Muscle of arm (tissue), 12 donors: ENCODE measurements around the gene RILPL1. TPM values are rescaled to one million over a fixed set of nuclear protein-coding genes. Genes with fewer than 3 reads are reported as not detected.
"Not testable (repeated sequence)": the region's sequence is repeated elsewhere in the genome, so short reads cannot be mapped to it uniquely, and the experiment has no call there.

Experiments used
- DNase-seq: peaks from one replicate; pipeline ENCODE4 v3.0.0-alpha.2; 2013
- polyA plus RNA-seq, 12 donors: library from polyadenylated mRNA; unstranded; fragments of 120-200 nt; gene quantifications; one replicate each; pipeline ENCODE4 v1.2.1, GENCODE V29; 2013; ENCODE audit not compliant: insufficient read length in 12 of 12

RILPL1 gene
- polyA plus RNA-seq, 12 donors = 18.6 to 109 (median 28.3) TPM

DNA sequence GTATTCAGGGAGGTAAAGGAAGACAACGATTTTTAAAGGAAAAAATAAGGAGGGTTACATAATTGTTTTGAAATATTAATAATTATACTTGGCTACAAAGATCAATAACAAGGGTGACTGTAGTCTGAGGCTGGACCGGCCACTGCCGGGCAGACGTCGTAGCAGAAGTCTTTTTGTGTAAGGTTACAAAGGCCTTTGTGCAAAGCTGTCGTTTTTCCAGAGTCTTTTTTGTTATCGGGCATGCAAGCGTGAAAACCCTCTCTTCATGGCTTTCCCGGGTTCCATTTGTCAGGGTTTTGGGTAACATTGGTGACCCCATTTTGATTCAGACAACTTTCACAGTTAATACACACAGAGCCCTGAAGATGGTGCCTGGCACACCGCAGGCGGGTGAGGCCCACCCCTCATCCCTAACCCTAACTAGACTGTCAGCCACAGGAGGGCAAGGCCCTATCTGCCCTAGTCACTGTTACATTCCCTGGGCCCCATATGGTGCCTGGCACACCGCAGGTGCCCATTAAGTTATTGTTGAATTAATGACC lies 31.3 kb downstream of the RILPL1 start:
- no peak for DNase-seq

DNA sequence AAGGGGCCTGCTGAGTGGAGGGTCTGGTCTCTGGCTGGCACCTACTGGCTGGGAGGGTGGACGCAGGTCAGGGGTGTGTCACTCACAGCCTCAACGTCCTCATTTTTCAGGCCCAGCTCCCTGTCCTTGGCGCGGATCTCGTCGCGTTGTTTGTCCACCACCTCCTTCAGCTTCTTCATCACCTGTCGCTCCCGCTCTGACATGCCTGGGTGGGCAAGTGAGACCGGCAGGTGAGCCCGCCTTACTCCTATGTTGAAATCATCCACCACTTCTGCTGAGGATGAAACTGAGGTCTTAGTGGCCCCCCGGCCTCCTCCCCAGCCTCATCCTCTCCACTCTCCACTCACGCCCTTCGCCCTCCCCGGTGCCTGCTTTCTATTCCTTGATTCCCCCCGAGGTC lies 34.2 kb downstream of the RILPL1 start:
- no peak for DNase-seq

DNA sequence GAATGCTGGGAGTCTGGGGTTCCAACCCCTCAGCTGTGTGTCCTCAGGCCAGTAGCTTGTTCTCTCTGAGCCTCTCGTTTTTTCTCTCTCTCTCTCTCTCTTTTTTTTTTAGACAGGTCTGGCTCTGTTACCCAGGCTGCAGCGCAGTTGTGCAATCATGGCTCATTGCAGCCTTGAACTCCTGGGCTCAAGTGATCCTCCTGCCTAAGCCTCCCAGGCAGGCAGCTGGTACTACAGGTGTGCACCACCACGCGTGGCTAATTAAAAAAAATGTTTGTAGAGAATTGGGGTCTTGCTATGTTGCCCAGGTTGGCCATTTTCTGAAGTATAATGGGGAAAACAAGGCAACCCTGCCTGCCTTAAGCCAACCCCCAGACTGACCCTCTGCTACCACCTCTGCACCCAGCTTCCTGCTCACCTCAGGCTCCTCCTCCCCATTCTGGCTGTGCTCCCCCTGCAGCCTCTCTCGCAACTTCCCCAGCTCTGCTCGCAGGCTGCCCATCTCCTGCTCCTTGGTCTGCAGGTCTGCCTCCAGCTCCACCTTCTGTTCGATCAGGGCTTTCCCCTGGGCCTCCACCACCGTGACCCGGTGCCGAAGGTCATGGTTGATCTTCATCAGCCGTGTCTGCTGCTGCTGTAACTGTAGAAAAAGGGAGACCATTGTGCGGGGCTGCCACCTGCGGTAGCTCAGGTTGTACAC lies 35.2 kb downstream of the RILPL1 start:
- DNase-seq = no peak

DNA sequence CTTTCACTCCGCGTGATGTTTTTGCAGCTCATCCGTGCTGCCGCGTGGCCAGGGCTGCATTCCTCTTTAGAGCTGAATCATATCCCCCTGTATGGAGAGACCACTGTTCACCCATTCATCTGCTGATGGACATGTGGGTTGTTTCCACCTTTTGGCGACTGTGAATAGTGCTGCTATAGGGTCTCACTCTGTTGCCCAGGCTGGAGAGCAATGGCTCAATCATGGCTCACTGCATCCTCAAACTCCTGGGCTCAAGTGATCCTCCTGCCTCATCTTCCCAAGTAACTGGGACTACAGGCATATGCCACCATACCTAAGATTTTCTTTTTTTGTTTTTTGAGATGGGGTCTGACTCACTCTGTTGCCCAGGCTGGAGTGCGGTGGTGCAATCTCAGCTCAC lies 36.5 kb downstream of the RILPL1 start:
- DNase-seq = no peak

DNA sequence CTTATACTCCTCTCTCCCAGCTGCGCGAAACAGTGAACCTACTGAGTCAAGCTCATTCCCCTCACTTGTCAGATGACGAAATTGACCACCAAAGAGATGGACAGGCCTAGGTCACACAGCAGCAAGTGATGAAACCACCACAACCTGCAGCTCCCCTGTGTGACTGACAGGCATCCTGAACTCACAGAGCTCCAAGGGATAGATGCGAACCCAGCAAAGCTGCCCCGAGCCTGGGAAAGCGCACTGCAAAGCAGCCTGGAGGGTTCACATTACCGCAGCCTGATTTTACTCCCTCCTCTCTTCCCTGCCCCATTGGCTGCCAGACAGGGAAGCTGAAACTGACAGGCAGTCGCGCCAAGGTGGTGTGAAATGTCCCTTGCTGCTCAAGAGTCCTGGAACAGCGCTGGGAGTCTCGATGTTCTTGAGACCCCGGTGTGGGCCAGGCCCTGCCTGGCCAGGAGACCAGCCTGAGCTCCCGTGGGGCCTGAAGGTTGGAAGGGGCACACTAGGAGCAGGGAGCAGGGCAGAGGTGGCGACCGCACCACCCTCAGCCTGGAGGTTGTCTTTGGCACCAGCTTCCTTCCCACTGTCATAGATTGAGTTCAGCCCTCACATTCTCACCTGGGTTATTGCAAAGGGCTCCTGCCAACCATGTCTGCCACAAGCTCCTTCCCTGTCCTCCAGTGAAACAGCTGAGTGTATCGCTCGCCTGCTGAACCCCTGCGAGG lies 39.2 kb downstream of the RILPL1 start:
- DNase-seq = no peak

DNA sequence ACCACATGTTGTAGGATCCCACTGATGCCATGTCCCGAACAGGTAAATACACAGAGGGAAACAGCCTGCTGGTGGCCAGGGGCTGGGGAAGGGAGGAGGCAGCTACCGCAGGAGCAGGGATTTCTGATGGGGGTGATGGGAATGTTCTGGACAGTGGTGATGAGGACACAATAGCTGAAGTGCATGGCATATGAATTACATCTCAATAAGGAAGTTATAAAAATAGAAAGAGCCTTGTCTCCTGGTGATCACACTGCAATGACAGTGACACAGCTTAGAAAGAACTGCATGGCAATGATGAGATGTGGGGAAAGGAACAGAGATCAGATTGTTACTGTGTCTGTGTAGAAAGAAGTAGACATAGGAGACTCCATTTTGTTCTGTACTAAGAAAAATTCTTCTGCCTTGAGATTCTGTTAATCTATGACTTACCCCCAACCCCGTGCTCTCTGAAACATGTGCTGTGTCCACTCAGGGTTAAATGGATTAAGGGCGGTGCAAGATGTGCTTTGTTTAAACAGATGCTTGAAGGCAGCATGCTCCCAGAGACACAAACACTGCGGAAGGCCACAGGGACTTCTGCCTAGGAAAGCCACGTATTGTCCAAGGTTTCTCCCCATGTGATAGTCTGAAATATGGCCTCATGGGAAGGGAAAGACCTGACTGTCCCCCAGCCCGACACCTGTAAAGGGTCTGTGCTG lies 41.0 kb downstream of the RILPL1 start:
- not testable (repeated sequence) for DNase-seq

DNA sequence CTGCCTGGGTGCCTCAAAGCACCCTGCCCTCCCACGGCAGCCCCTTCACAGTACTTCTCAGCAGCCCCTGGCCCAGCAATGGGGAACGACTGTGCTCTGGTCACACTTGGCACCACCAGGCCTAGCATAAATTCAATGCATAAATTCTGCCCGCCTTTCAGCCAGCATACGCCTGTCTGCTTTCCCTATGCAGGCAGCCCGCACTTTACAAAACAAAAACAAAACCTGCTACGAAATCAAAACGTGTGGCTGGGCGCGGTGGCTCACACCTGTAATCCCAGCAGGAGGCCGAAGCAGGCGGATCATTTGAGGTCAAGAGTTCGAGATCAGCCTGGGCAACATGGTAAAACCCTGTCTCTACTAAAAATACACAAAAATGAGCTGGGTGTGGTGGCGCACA lies 42.0 kb downstream of the RILPL1 start:
- no peak for DNase-seq

DNA sequence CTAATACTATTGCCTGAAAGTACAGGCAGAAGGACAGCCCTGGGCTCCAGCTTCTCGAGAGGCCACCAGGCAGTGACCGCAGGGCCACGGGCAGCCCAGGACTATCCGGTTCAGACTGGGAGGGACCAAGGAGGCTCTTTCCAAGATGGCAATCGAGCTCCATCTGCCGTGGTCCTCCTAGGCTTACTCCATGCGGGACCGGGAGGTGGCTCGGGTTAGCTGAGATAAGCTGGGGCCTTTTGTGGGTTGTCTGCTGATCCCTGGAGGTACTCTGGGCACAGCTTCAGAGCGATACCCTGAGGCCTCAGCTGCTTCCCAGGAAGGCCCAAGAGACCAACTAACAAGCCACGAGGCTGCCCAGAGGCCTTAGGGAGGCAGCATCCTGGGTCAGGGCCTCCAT lies 42.5 kb downstream of the RILPL1 start:
- DNase-seq = no peak

DNA sequence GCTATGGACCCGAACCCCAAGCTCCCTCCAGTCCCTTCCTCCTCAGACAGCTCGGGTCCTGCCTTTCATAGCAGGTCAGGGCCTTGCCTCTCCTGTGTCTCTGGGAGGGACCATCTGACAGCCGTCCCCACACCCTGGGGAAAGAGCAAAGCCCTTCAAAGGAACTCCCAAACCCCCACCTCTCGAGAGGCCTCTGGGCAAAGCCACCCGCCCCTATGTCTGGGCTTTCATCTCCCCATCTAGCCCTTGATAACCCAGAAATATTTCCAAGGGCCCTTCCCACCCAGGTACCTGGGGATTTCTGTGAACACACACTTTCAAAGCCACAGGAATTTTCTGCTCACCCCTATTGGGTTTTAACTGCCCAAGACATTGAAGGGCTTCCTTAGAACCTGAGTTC lies 43.4 kb downstream of the RILPL1 start:
- no peak for DNase-seq

DNA sequence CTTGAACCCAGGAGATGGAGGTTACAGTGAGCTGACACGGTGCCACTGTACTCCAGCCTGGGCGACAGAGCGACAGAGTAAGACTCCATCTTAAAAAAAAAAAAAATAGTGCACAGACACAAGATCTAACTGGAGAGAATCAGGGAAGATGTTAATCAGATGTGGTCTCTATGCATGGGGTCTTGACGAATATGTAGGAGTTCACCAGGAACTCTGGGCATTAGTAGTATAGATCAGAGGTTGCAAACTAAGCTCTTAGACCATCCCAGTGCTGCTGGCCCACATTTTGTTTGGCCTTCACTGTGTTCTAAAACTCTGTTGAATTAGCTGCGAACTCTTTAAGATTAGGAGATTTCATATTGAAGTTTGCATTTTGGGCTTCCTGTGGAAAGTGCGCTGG lies 43.9 kb downstream of the RILPL1 start:
- no peak for DNase-seq

DNA sequence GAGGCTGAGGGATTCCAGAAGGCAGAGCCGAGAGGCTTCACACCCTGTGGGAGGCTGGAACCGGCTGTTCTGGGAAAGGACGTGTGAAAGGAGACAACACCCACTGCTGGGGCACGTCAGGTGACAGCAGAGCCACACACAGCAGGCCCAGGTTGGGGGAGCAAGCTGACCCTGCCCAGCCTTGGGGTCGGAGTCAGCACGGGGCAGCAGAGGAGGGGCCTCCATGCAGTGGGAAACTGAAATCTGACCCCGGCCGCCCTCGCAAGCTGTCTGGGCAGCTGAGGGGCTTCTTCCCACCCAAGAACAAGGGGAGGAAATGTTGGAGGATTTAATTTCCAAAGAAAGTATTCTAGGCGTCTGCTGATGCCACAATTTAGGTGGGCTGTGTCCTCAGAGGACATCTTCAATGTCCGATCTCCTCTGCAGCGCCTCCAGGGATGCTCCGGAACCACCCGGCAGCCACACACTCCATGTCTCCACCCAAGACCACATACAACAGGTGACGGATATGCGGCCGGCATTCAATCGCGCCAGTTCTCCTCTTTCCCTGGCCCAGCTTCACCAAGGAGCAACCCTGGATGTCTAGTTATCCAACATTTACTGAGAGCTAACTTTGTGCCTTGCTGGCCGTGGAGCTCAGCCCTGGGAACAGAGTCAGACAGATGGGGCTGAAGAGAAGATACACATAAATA lies 44.8 kb downstream of the RILPL1 start:
- DNase-seq = no peak

DNA sequence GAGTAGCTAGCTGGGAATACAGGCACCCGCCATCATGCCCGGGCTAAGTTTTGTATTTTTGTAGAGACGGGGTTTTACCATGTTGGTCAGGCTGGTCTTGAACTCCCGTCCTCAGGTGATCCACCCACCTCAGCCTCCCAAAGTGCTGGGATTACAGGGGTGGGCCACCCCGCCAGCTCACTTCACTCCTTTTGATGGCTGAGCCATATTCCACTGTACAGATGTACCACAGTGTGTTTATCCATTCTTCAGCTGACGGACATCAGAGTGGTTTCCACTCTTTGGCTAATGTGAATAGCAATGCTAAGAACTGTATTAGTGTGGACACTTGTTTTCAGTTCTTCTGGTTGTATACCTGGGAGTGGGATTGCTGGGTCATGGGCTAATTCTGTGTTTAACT lies 46.1 kb downstream of the RILPL1 start:
- no peak for DNase-seq

DNA sequence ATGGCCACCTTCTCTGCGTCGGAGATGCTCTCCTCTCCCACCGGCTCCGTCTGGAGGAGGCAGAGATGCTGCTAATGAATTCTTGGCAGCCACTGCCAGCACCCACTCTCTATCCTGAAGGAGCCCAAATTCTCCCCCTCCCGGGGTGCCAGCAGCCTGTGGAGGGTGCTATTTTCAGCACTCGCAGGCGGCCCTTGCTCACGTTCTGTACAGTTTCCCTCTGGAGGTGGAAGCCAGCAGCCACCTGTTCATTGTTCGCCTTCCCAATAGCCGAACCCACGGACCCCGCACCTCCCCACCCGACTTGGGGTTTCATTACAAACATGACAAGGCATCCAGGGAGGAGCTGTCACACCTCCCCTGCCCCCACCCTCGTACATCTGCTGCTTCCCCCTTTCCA lies 47.8 kb downstream of the RILPL1 start:
- no peak for DNase-seq

DNA sequence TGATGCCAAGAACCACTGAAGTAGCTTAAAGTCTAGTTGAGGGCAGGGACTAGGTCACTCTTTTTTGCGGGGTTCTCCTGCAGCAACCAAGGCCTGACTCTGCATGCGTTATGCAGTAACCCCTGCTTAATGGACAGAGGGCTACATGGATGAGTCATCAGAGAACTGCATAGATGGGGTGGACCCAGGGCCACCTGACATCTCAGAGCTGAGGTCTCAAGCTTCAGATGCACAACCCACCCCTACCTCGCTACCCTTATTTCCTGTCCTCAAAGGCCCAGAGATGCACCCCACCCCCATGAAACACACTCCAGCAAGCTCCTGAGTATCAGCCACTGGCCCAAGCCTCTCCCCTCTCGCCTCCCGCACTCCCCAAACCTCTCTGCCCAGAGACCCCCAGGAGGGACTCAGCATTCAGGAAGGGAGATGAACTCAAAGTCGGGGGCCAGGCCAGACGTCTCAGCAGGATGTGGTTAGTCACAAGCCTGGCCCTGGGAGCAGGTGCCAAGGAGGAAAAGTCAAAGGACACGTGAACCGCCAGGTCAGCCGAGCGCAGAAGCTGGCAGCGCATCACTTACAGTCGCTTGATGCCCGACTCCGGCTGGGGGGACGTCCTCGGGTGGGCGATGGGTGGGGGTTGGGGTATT lies 49.8 kb downstream of the RILPL1 start:
- DNase-seq = no peak

DNA sequence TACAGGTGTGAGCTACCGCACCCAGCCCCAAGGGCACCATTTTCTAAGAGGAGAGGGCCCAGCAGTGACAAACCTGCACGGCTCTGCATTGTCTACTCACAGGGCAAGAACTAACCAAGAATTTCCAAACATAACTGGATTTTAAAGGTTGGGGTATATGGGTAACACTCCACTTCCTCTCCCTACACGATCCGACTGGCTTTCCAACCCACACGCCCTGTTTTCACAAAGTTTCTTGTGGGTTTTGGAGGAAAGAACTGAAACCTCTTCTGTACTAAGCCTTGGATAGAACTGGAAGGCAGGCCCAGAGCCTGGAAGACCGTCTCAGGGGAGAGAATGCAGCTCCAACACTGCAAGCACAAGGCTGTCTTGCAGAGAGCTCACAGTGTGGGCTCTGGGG lies 50.6 kb downstream of the RILPL1 start:
- DNase-seq = no peak

DNA sequence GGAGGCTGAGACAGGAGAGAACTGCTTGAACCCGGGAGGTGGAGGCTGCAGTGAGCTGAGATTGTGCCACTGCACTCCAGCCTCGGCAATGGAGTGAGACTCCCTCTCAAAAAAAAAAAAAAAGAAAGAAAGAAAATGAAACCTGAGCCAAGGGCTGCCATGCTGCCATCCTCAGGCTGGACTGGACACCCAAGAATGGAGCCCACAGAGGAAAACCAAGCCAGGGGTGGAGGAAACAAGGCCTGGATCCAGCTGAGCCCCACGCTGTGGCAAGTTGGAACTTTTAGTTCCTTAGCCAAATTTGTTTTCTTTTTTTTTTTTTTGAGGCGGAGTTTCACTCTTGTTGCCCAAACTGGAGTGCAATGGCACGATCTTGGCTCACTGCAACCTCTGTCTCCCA lies 52.3 kb downstream of the RILPL1 start:
- DNase-seq = not testable (repeated sequence)

DNA sequence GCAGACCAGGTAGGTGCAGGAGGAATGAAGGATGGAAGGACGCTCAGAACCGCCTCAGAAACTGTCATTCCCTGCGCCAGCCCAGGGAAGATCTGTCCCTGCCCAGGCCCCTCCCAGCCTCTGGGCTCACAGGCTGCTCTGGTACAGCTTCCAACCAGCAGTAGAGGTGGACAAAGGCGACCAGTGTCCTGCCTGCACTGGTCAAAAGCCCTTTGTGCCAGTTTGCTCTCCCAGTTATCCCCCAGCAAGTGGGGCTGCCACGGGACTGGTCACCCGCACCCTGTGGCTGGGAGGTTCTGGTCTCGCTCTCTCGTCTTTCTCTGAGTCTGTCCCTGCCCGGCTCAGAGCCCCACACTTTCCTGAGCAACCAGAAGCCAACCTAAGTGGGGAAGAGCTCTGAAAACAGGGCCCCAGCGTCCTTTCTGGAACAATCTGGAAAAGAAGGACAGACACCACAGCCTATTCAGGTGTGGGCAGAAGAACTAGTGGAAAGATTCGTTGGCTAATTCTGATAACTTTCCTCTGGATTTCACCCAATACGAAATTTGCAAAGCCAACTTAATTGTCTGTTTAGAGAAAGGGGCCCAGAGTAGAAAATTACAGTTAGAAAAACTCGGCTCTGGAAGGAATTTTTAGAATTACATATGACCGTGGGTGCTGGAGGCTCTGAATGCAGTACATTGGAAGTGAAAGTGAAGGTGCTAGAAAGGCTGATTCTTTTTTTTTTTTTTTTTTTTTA lies 53.9 kb downstream of the RILPL1 start:
- no peak for DNase-seq

DNA sequence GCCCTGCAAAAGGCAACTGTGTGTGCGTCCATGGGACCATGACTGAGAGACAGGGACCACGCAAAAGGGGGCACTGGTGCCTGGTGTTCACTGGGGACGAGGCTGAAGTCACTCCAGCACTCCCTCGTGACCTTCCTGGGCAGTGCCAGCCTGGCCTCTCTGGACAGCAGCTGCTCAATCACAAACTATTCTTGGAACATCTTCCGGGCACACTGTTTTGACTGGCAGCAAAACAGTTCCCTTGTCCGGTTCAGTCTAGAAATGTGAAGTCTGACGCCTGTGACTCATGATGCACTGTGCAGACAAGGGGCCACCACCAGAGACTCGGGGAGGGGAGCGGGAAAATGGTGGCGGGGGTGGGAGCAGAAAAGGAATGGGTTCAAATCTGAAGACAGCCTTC lies 54.8 kb downstream of the RILPL1 start:
- DNase-seq = no peak

DNA sequence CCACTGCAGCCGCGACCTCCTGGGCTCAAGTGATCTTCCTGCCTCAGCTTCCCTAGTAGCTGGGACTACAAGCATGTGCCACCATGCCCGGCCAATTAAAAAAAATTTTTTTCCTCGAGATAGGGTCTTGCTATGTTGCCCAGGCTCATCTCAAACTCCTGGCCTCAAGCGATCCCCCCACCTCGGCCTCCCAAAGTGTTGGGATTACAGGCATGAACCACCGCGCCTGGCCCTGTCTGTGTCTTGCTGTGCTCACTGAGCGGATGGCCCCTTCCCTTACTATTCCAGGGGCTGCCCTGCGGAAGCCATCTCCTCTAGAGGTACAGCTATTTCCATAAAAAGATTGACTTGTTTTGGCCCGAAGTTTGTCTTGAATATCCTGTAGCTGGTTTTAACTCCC lies 55.5 kb downstream of the RILPL1 start:
- DNase-seq = no peak

DNA sequence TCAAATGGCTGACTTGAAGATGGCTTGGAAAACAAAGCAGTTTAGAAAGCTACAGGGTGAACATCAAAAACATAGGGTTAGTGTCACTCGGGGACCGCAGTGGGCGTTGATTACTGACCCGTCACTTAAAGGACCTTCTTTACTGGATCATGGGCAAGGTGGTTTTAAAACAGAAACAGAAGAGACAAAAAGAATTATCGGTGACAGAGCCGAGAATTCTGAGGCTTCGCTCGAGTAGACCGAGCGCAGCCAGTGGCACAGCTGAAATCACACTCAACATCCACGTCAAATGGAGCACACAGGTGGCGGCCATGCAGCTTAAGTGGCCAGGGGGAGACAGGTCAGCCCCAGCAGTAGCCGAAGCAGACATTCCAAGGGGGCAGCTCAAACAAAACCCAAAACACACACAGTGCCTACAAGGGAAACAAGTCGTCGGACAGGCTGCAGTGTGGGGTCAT lies 58.2 kb downstream of the RILPL1 start:
- no peak for DNase-seq
